DMS53 treated with DMSO at 0.1 percent for 48 hours (cell line): ENCODE measurements around the gene PHACTR1.

Experiments
- DNase-seq: peaks from one replicate; lab custom pipeline; 2025; ENCODE audit not compliant: unreplicated experiment; lab: John Stamatoyannopoulos, UW

PHACTR1 gene

GRCh38 chr6:12800120-12800519 is 83.6 kb downstream of the PHACTR1 start:
- DNase-seq: no peak

DNA sequence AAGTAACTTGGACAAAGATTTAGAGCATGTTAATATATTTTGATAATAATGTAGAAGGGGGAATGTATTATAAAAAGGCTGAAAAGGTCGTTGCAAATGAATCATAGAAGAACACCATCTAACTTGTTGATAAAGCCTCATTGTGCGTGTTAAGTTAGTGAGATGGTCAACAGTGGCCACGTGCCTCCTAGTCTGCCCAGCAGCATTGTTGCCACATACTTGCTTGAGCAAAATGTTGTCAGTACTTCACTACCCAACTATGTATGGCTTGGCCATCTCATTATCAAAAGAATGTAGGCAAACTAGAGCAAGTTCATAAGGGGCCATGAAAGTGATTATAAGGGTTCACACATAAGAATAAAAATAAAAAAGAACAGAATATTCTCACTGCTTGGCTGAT is 84.6 kb downstream of the PHACTR1 start:
- no peak for DNase-seq

DNA sequence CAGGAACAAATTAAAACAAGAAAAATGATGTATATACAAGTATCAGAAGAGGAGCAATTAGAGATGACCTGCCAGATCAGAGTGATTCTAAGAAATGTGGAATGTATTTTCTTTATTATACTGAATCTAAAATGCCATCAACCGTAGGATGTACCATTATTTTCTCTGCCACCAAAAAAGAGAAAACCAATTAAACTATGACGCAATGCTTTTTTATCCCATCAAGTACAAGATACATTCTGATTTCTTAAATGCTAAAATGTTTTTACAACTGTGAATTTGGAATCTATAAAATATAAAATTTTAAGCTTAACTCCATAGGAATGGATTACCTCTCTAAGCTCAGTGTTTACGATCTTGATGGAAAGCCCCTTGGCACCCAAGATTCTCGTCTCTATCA is 85.9 kb downstream of the PHACTR1 start:
- DNase-seq: no peak

- DNase-seq: no peak
These were observed 86.9 kb downstream of the PHACTR1 start for GRCh38 chr6:12803486-12803885.

- no peak for DNase-seq
These were observed 88.5 kb downstream of the PHACTR1 start for GRCh38 chr6:12804952-12805645.

DNA sequence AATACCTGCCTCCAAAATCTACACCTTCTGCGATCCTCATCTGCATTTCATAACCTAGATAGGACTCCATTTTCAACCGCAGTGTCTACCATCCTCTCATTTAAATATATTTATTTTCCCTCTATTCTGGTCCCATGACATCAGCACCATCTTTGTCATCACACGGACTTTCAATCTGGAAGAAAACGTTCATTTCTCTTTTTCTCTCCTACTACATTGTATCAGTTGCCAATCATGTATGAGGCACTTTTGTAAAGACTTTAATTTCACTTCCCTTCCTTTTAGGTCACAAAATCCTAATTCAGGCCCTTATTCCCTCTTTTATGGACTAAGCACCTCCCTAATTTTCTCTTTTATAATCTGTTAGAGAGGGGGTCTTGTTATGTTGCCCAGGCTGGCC is 89.6 kb downstream of the PHACTR1 start:
- no peak for DNase-seq

- no peak for DNase-seq
These were observed 90.2 kb downstream of the PHACTR1 start for GRCh38 chr6:12806796-12807195.

- no peak for DNase-seq
These were observed 95.0 kb downstream of the PHACTR1 start for GRCh38 chr6:12811519-12811918.

DNA sequence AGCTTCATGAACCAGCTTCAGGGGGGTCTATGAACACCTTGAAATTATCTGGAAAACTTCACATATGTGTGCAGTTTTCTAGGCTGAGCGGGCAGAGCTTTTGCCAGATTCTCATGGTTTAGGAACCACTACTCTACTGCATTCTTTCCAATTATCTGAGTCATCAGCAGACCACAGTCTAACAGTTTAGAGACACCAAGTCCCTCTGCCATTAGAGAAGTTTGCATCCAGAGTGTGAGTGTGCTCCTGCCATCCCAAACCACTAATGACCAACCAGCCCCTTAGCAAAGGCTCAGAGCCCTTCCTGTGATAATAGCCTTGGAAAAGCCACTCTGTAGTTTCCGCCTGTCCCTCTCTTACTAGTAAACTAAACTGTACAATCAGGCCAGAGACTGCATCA is 96.8 kb downstream of the PHACTR1 start:
- DNase-seq: no peak

DNA sequence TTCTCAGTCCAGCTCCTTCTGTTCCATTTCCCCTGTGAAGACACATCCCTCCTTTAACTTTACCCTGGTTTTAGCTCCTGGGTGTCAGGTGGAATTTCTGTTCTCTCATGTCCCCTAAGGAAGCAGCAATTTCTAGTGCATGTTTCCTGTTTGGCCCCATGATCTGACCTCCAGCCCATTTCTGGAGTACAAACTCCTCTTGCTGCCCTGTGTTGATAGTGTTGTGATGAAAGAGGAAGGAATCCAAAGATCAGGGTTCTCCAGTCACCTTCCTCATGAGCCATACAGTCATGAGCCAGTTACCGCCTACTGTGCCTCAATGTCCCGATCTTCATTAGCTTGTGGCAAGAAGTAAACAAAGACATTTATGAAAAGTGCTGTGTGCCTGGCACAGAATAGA is 97.4 kb downstream of the PHACTR1 start:
- no peak for DNase-seq

DNA sequence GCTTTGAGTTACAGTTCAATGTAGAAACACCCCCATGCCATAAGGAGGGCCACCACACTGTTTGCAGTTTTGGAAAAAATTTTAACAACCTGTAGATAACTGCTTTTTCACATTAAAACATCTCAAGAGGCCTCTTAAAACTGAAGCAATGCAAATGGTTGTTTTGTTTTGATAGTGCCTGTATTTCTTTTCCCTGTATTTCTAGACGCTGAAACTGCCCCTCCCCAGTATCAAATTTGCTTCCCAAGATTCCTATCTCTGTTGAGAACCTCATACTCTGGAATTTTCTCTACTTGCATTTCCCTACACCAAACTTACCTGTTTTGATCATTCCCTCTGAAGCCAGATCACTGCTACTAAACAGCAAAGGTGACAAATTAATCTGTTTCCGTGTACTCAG is 98.5 kb downstream of the PHACTR1 start:
- DNase-seq: no peak

DNA sequence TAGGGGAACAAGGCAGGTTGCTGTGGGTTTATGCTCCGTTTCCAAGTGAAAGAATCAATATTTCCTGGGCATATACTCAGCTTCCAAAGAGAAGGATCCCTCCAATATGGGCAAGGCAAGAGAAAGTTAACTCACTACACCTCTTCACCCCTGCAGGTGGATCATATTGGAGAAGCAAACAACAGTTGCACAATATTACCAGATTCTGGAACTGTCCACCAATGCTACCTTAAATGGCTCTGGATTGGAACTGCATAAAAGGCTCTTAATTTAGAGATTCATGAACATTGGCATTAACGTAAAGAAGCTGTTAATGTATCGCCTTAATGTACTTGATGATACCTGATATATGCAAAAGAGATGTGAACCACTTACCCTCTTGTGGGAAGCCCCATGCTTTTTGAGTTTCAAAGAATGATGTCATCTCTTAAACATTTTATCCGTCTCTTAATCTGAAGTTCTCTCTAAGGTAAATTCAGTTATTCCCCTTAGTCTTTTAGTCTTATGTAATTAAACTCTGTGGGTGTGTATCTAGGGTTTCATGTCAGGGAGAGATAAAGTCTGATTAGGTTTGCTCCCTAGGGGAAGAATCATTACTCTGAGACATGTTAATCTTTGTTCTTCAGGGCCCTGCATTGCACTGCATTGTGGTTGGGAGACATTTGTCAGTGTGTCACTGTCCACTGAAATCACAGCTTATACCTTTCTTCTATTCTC is 99.5 kb downstream of the PHACTR1 start:
- no peak for DNase-seq

DNA sequence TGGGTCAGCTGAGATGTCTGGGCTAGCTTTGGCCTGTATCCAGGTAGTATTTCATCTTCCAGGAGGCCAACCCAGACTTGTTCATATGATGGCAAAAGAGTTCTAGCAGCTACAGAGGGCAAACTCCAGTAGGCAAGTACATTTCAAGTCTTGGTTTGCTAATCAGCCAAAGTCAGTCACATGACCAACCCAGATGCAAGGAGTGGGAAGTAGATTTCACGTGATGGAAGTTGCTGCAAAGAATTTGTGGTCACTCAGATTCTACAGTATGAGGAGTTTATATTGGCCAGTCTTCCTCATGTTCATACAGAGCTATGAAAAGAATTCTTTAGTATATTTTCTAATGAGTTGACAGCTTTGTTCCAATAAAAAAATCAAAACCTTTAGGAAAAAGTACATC is 101.8 kb downstream of the PHACTR1 start:
- no peak for DNase-seq

DNA sequence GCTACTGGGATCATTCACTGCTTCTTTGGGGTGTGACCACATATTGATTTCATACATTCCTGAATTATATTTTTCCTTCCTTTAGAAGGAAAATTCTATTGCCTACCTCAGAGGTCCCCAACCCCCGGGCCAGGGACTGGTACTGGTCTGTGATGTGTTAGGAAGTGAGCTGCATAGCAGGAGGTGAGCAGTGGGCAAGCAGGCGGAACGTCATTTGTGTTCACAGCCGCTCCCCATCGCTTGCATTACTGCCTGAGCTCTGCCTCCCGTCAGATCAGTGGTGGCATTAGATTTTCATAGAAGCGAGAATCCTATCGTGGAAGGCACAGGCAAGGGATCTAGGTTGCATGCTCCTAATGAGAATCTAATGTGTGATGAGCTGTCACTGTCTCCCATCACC is 107.3 kb downstream of the PHACTR1 start:
- DNase-seq: no peak

- no peak for DNase-seq
These were observed 110.0 kb downstream of the PHACTR1 start for GRCh38 chr6:12826584-12826983.

GRCh38 chr6:12827921-12828320 is 111.4 kb downstream of the PHACTR1 start:
- DNase-seq: no peak

DNA sequence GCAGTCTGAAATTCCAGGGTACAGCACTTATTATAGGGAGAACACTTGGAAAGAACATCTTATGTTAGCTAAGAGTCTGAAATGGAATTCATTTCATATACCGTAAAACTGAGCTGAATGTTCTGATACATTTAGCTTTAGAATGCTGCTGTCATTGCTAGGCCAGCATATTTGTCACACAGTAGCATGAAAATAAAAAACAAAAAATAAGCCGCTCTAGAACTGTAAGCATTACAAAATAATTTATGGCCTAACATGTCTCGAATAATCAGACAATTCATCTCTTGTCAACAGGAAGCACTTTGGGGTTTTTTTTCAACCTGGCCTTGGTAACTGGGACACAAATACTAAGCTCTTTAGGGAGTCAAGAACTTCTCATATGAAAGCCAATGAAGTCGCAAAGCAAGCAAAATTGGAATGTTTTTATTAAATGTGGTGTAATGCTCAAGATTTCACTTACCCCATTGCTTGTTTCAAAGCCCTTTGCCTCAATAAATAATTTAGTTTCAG is 115.7 kb downstream of the PHACTR1 start:
- no peak for DNase-seq

DNA sequence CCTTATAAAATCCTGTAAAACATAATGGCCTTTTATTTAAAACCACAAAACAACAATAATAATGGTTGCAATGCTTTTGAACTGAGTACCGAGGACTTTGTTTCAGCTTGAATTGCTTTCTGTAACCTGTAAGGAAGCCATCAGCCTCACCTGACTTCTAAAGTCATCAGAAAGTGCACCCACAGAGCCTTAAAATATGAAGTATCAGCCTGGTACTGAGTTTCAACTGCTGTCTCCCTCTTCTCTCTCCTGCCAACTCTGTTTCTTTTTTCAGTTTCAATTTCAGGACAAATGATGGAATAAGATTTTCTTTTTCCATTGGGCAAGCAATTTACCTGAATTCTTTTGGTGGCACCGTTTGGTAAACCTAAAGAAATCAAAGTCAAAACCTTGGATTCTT is 119.4 kb downstream of the PHACTR1 start:
- no peak for DNase-seq

- no peak for DNase-seq
These were observed 125.1 kb downstream of the PHACTR1 start for GRCh38 chr6:12841619-12842018.

- DNase-seq: no peak
These were observed 125.5 kb downstream of the PHACTR1 start for GRCh38 chr6:12842114-12842513.

GRCh38 chr6:12842658-12843057 is 126.1 kb downstream of the PHACTR1 start:
- no peak for DNase-seq
